ENCODE results near the gene ZNF827.

The ZNF827 gene

DNA sequence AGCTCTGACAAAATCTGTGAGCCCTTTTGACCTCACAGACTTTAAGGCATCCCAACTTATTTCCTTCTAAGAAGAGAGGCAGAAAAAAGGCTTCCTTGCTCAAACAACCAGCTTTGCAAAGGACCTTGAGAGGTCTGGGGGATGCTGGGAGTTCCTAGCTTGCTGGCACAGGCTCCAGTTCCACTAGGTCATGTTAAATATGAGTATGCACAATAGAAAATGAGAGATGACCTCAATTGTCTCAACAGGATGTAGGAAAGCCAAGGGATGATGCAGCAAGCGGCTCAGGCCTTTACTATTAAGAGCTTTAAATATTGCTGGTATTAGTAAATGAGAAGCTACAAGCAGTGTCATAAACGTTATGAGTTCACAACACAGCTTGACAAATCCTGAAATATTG lies 13.3 kb upstream of the ZNF827 start:
- no peaks in the 10 kb centered on the region for H3K9me3 ChIP-seq
- no peak overlapping the region for H3K4me3 ChIP-seq
- no peak overlapping the region for H3K27ac ChIP-seq
- no peaks in the 10 kb centered on the region for H3K4me1 ChIP-seq
- no peaks in the 10 kb centered on the region for H3K27me3 ChIP-seq
- no peak overlapping the region for H3K4me2 ChIP-seq
- no peaks in the 10 kb centered on the region for H4K20me1 ChIP-seq
- no peak overlapping the region for H3K9ac ChIP-seq
- no peaks in the 10 kb centered on the region for H3K36me3 ChIP-seq
- TF ChIP-seq Cebpa-rat (IDR thresholded peaks at IDR 0.05) = no peak

DNA sequence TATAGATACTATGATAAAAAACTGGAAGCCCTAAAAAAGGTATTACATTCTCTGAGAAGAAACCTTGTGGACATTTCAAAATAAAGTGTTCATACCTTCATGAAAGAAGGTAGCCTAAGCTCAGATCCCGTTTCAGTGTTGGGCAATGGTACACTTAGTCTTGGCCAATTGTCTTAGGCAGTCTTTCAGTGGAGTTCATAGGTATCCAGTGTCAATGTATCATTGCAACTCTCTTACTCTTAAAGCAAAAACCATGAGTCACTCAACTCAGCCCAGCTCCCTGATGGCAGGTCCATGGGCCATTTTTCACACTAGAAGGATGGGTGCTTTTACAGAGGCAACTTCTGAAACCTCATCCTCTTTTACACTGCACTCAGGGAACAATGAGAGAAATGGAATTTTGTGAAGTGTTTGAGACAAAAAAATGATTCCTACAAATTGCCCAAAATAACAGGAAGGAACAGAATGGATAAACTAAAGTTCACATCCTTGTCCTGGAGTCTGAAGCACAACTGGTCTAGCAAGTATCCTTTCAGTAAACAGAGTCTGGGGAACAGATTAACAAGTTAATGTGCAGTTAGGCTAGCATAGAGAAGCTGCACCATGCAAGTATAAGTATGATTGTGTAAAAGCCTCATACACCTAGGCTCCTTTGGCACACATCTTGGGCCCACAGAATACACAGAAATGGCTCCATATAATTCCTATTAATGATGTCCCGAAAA lies 7.0 kb upstream of the ZNF827 start:
- no peaks in the 10 kb centered on the region for H3K4me1 ChIP-seq
- H3K9ac ChIP-seq = no peak overlapping the region
- no peak overlapping the region for H3K27ac ChIP-seq
- H3K4me2 ChIP-seq = no peak overlapping the region
- no peak overlapping the region for H3K4me3 ChIP-seq
- H3K27me3 ChIP-seq = no peaks in the 10 kb centered on the region
- H3K9me3 ChIP-seq = no peaks in the 10 kb centered on the region
- TF ChIP-seq Cebpa-rat (IDR thresholded peaks at IDR 0.05) = no peak
- H4K20me1 ChIP-seq = no peaks in the 10 kb centered on the region
- no peaks in the 10 kb centered on the region for H3K36me3 ChIP-seq

GRCh38 chr4:145944886-145945285 lies 6.3 kb upstream of the ZNF827 start:
- no peak for TF ChIP-seq Cebpa-rat (IDR thresholded peaks at IDR 0.05)
- H3K27me3 ChIP-seq = no peaks in the 10 kb centered on the region
- H3K9ac ChIP-seq = no peak overlapping the region
- no peaks in the 10 kb centered on the region for H3K4me1 ChIP-seq
- H3K27ac ChIP-seq = no peak overlapping the region
- no peak overlapping the region for H3K4me2 ChIP-seq
- no peaks in the 10 kb centered on the region for H3K36me3 ChIP-seq
- no peaks in the 10 kb centered on the region for H4K20me1 ChIP-seq
- no peaks in the 10 kb centered on the region for H3K9me3 ChIP-seq
- no peak overlapping the region for H3K4me3 ChIP-seq

DNA sequence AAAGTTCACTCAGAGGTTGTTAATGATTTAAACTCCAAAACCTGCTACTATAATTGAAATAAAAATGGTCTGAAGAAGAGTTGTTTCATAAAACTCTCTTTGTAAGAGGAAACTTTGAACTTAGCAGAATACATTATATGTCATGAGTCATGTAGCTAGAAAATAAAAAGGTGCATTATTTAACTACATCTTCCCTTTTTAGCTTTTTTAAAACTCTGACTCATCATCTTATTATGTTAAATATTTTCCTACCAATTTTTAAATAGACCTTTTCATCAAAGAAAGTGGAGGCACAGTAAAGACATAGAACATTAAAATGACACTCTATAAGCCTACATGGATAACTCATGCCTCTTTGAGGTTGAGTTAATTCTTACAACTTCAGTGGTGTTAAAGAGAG lies 1.2 kb upstream of the ZNF827 start:
- H3K9me3 ChIP-seq = no peaks in the 10 kb centered on the region
- H4K20me1 ChIP-seq = no peaks in the 10 kb centered on the region
- H3K9ac ChIP-seq = no peak overlapping the region
- no peaks in the 10 kb centered on the region for H3K27me3 ChIP-seq
- H3K36me3 ChIP-seq = no peaks in the 10 kb centered on the region
- H3K4me2 ChIP-seq = no peak overlapping the region
- no peak for TF ChIP-seq Cebpa-rat (IDR thresholded peaks at IDR 0.05)
- no peak overlapping the region for H3K4me3 ChIP-seq
- H3K27ac ChIP-seq = no peak overlapping the region
- peaks cover 15% of the 10 kb centered on the region for H3K4me1 ChIP-seq

- Histone ChIP-seq H3K27ac (no peak overlapping the region), H3K36me3 (no peaks in the 10 kb centered on the region), H3K4me1 (peaks cover 20% of the 10 kb centered on the region), H3K27me3 (no peaks in the 10 kb centered on the region), H4K20me1 (no peaks in the 10 kb centered on the region), H3K4me3 (peak overlapping the region; percentile 83), H3K4me2 (peak overlapping the region; percentile 74), H3K9ac (peak overlapping the region; percentile 90; the same call in 1 of the 2 replicates), H3K9me3 (no peaks in the 10 kb centered on the region)
- no peak for TF ChIP-seq Cebpa-rat (IDR thresholded peaks at IDR 0.05)
Measured at GRCh38 chr4:145939441-145939750, 773 bp upstream of the ZNF827 start.

- H3K4me3 ChIP-seq = peak overlapping the region; percentile 83
- peaks cover 30% of the 10 kb centered on the region for H3K4me1 ChIP-seq
- H3K9ac ChIP-seq = peak overlapping the region; percentile 90
- peak overlapping the region; percentile 90 for H3K27ac ChIP-seq
- no peaks in the 10 kb centered on the region for H3K27me3 ChIP-seq
- no peak for TF ChIP-seq Cebpa-rat (IDR thresholded peaks at IDR 0.05)
- no peaks in the 10 kb centered on the region for H3K9me3 ChIP-seq
- H4K20me1 ChIP-seq = no peaks in the 10 kb centered on the region
- H3K4me2 ChIP-seq = peak overlapping the region; percentile 74
- H3K36me3 ChIP-seq = no peaks in the 10 kb centered on the region; the same call in 1 of the 2 replicates
Measured at GRCh38 chr4:145937971-145938611, 532 bp downstream of the ZNF827 start.

DNA sequence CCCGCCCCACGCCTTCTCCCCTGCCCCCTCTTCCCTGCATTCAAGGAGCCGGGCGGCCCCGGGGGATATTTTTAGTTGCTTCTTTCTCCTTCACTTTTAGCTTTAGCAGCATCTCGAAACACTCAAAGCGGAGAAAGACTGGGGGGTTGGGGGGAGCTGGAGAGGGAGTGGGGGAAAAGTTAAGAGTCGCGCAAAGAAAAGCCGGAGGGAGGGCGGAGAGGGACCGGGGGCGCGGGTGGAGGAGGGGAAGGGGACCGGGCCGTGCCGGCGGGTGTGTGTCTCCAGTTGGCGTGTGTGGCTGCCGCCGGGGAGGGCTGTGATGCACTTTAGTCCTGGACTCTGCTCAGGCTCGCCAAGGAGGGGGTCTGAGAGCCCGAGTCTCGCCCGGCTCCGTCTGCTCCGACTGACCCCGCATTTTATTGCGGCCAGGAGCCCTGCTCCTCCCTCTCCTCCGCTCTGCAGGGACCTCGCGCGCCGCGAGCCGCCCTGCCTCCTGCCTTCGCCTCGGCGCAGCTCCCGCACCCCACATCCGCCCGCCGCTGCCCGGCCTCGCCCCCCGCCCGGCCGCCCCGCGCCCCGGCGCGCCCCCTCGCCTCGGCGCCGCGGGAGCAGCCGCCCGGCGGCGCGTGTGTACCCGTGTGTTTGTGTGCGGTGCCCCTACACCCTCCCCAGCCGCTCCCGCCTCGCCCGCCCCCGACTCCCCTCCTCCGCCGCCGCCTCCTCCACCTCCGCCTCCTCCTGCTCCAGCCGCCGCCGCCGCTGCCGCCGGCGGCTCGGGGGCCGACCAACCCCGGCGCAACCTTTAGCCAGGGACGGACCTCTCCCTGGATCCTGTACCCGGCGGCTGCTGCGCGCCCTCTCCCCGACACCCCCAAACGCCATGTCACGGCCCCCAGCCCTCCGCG lies 1.4 kb downstream of the ZNF827 start:
- Histone ChIP-seq H4K20me1 (no peaks in the 10 kb centered on the region), H3K27ac (peak overlapping the region; percentile 90), H3K36me3 (no peaks in the 10 kb centered on the region; the same call in 1 of the 2 replicates), H3K4me2 (peak overlapping the region; percentile 91), H3K27me3 (no peaks in the 10 kb centered on the region), H3K9me3 (no peaks in the 10 kb centered on the region), H3K9ac (peak overlapping the region; percentile 90), H3K4me1 (peaks cover 30% of the 10 kb centered on the region), H3K4me3 (peak overlapping the region; percentile 83)
- no peak for TF ChIP-seq Cebpa-rat (IDR thresholded peaks at IDR 0.05)

- H4K20me1 ChIP-seq = peaks cover 6% of the 10 kb centered on the region; the same call in 1 of the 2 replicates
- peak overlapping the region; percentile 91 for H3K4me2 ChIP-seq
- peak overlapping the region; percentile 90 for H3K27ac ChIP-seq
- no peaks in the 10 kb centered on the region for H3K27me3 ChIP-seq
- TF ChIP-seq Cebpa-rat (IDR thresholded peaks at IDR 0.05) = no peak
- H3K9me3 ChIP-seq = no peaks in the 10 kb centered on the region
- H3K9ac ChIP-seq = peak overlapping the region; percentile 90
- no peaks in the 10 kb centered on the region; the same call in 1 of the 2 replicates for H3K36me3 ChIP-seq
- peaks cover 37% of the 10 kb centered on the region for H3K4me1 ChIP-seq
- H3K4me3 ChIP-seq = peak overlapping the region; percentile 83
Measured at GRCh38 chr4:145936142-145936996, 2.3 kb downstream of the ZNF827 start.
